Activated CD8-positive, alpha-beta memory T cell treated with anti-CD3 and anti-CD28 coated beads for 48 hours (primary cell): Measurements from ENCODE around the gene ATP6V1G2.
"Not testable (repeated sequence)": the region's sequence is repeated elsewhere in the genome, so short reads cannot be mapped to it uniquely, and the experiment has no call there.

ENCODE experiments used
- DNase-seq, 3 experiments: peaks; one replicate each; pipeline ENCODE4 v3.0.0-alpha.2; 2020; ENCODE audit warnings: low read depth in 2 of 3, low spot score in 2 of 3

The ATP6V1G2 gene

GRCh38 chr6:31546339-31546957 lies at the start of gene ATP6V1G2:
Gene ATP6V1G2 (minus strand): TSS chr6:31546608. CDS start chr6:31546559, 49 bp downstream.
- DNase-seq: peak; percentile 76 to 80 (median 76)

- no peak for DNase-seq
These were observed 46.0 kb upstream of the ATP6V1G2 start for GRCh38 chr6:31592396-31592771.

GRCh38 chr6:31590691-31591090 lies 44.3 kb upstream of the ATP6V1G2 start:
- DNase-seq: not testable (repeated sequence)

- DNase-seq: no peak
These were observed 42.7 kb upstream of the ATP6V1G2 start for GRCh38 chr6:31588871-31589650.

- DNase-seq: no peak
These were observed 41.7 kb upstream of the ATP6V1G2 start for GRCh38 chr6:31587791-31588777.

- DNase-seq: no peak
These were observed 40.3 kb upstream of the ATP6V1G2 start for GRCh38 chr6:31586599-31587281.

- DNase-seq: no peak
These were observed 39.6 kb upstream of the ATP6V1G2 start, which contains the start of gene LST1 for GRCh38 chr6:31586008-31586407. Gene LST1 (plus strand): TSS chr6:31586277. CDS start chr6:31587300, 1,023 bp downstream.

- no peak for DNase-seq
These were observed 39.1 kb upstream of the ATP6V1G2 start for GRCh38 chr6:31585491-31585890.

GRCh38 chr6:31582230-31582643 lies 35.8 kb upstream of the ATP6V1G2 start, which contains the start of gene LTB:
Gene LTB (minus strand): TSS chr6:31582424. CDS start chr6:31582417, 7 bp downstream.
- DNase-seq: no peak

- no peak for DNase-seq
These were observed 35.2 kb upstream of the ATP6V1G2 start for GRCh38 chr6:31581434-31582229.

- DNase-seq: peak in 2 of 3 experiments; percentile 82 to 88
These were observed 34.5 kb upstream of the ATP6V1G2 start for GRCh38 chr6:31580807-31581433.

GRCh38 chr6:31580438-31580740 lies 34.0 kb upstream of the ATP6V1G2 start:
- no peak for DNase-seq

GRCh38 chr6:31579546-31580437 lies 33.4 kb upstream of the ATP6V1G2 start:
- no peak for DNase-seq

- no peak for DNase-seq
These were observed 32.7 kb upstream of the ATP6V1G2 start for GRCh38 chr6:31579119-31579505.

- DNase-seq: no peak
These were observed 32.0 kb upstream of the ATP6V1G2 start for GRCh38 chr6:31578184-31579118.

GRCh38 chr6:31577579-31577966 lies 31.2 kb upstream of the ATP6V1G2 start:
- no peak for DNase-seq

- DNase-seq: no peak
These were observed 30.6 kb upstream of the ATP6V1G2 start for GRCh38 chr6:31576897-31577578.
